GM18868 (cell line): ENCODE data around the gene KRTAP5-10.
"Not testable (repeated sequence)": the region's sequence is repeated elsewhere in the genome, so short reads cannot be mapped to it uniquely, and the experiment has no call there.

ENCODE experiments used
- ATAC-seq: cut with Tn5 transposase; IDR thresholded peaks from one replicate; pipeline ENCODE4 v1.9.1; 2021; ENCODE audit warnings: mild to moderate bottlenecking, moderate library complexity; ENCODE audit not compliant: unreplicated experiment

KRTAP5-10 gene

DNA sequence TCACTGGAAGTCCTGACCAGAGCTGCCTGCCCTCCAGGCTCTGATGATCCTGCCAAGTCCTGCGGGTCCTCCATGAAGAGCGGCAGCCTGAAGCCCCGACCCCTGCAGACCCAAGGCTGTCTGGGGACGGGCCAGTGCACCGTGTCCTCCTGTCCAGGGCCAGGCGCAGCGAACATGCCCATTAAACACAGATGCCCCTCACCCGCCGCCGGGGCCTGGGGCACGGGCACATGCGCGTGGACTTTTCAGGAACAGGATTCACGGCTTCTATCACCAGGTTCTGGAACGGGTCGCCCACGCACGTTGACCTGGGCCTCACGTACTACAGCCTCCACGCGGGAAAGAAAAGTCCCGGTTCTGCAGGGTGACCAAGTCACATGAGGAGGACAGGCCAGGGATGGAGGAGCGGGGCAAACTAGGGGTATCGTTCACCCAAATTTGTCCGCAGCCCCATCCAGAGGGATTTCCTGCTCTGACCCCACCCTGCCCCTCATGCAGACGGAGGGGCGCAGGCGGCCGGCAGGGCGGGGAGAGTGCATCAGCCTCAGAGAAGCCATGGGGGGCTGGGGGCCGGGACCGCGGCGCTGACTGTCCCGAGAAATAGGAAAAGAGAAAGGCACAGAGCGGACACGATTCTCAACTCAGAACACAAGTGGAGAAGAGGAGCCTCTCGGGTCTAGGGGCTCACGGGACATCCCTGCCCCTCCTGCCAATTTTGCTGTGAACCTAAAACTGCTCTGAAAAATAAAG, 5.9 kb downstream of the KRTAP5-10 start:
- not testable (repeated sequence) for ATAC-seq

GRCh38 chr11:71572811-71573210, 7.4 kb downstream of the KRTAP5-10 start:
- no peak for ATAC-seq

DNA sequence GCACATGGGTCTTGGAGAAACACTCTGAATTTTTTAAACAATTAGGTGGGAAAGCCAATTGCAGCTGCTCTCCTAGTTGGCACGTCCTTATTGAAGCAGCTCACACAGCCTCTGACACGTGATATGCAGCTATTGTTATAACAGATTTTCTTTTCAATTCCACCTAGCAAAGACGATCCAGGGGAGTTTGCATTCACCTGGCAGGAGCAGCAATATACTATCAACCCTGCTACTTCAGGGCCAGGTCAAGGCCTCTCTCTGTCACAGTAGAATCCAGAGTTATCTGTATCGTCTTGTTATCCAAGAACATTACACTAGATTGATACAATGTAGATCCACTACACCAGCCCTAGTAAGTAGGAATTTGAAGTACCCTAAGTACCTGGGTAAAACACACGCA, 9.1 kb downstream of the KRTAP5-10 start:
- ATAC-seq: no peak

- no peak for ATAC-seq
These were observed 10.5 kb downstream of the KRTAP5-10 start for GRCh38 chr11:71575723-71576424.

DNA sequence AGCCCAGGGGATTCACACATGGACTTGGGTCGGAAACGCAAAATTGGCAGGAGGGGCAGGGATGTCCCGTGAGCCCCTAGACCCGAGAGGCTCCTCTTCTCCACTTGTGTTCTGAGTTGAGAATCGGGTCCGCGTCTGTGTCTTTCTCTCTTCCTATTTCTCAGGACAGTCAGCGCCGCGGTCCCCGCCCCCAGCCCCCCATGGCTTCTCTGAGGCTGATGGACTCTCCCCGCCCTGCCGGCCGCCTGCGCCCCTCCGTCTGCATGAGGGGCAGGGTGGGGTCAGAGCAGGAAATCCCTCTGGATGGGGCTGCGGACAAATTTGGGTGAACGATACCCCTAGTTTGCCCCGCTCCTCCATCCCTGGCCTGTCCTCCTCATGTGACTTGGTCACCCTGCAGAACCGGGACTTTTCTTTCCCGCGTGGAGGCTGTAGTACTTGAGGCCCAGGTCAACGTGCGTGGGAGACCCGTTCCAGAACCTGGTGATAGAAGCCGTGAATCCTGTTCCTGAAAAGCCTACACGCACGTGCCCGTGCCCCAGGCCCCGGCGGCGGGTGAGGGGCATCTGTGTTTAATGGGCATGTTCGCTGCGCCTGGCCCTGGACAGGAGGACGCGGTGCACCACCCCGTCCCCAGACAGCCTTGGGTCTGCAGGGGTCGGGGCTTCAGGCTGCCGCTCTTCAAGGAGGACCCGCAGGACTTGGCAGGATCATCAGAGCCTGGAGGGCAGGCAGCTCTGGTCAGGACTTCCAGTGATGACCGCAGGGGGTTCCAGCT, 11.5 kb downstream of the KRTAP5-10 start:
- not testable (repeated sequence) for ATAC-seq

GRCh38 chr11:71577469-71578004, 12.2 kb downstream of the KRTAP5-10 start:
- ATAC-seq: no peak

DNA sequence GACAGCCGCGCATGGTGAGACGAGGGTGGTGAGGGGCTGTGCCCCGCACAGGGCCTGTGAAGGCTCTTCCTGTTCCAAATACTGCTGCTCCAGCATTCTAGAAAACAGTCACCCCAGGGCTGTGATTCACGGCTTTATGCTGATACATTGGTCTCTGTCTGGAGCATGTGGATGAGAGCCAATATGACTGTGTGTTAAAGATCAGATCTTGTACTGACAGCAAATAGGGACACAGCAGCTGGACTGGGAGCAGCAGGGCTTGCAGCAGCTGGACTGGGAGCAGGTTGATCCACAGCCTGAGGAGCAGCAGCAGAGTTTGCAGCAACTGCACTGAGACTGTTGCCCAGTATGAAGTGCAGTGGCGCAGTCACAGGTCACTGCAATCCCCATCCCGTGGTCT, 14.2 kb downstream of the KRTAP5-10 start:
- ATAC-seq: not testable (repeated sequence)

DNA sequence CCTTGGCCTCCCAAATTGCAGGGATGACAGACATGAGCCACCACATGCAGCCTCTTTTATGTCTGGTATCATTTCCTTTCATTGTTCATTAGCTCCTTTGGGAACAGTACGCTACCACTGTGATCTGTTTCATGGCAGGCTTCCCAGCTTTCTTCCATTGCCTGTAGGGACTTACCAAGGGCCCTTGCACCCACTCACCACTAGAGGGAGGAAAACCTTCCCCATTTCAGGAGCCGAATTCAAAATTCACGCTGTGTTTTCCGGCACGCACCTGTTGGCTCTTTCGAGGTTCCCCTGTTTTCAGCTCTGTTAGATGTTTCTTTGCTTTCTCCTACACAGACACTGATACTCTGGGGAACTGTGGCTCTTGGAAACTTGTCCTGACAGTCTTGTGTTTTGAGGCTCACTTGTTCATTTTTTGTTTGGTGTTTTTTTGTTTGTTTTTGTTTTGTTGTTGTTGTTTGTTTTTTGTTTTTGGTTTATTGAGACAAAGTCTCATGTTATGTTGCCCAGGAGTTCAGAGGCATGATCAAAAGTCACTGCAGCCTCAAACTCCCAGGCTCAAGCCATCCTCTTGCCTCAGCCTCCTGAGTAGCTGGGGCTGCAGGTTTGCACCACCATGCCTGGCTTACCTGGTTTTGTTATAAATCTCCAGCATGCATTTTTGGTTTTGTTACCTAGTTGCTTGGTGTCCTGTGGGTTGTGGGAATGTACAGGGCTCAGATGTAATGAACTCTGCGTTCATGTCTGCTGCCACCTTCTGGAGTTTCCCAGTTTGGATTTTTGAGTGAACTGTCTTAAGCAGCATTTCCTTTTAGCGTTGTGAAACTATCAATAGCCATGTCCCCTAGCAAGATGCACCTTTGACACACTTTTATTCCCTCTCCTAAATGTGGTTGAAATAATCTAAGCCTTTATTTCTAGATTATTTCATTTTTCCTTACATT, 15.0 kb downstream of the KRTAP5-10 start:
- ATAC-seq: no peak

GRCh38 chr11:71581826-71582225, 16.5 kb downstream of the KRTAP5-10 start:
- no peak for ATAC-seq

- no peak for ATAC-seq
These were observed 17.0 kb downstream of the KRTAP5-10 start, which contains the start of gene KRTAP5-11 for GRCh38 chr11:71582309-71582895. Gene KRTAP5-11, minus strand, starts transcription at chr11:71582875. Its CDS starts 38 bp downstream, at chr11:71582837.

DNA sequence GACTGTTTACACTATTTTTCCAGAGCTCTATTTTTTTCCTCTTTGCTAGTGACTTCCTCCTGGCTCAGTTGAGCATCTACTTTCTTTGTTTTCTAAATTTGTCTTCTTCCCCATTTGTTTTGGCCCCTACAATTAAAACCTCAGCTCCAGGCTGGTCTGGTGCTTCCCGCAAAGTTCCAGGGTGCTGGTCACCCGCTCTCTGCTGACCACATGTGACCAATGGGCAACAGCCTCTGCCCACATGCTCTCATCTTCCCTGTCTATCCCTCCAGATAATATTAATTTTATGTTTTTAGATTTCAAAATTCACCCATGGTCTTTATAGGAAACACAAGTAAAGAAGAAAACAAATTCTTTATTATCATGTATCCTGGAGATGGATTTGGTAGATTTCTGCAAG, 17.6 kb downstream of the KRTAP5-10 start:
- ATAC-seq: not testable (repeated sequence)

DNA sequence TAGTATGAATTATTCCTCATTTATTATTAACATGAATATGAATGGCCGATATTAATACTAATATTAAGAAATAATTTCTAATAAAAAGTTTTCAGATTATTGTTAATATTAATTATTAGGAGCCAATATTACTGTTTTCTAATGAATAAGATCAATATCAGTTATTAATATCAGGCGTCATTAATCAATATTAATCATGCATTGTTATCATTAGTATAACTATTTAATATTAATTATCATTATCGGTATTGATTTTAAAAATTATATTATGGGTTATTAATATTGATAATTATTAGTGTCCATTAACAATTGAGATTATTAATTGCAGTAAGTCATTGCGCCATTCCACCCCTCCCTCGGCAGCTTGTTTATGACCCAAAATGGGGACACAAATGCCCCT, 20.3 kb downstream of the KRTAP5-10 start:
- not testable (repeated sequence) for ATAC-seq

GRCh38 chr11:71588314-71588713, 23.0 kb downstream of the KRTAP5-10 start:
- not testable (repeated sequence) for ATAC-seq

GRCh38 chr11:71588822-71589545, 23.6 kb downstream of the KRTAP5-10 start:
- not testable (repeated sequence) for ATAC-seq

GRCh38 chr11:71589546-71589920, 24.2 kb downstream of the KRTAP5-10 start:
- not testable (repeated sequence) for ATAC-seq

GRCh38 chr11:71603221-71603620, 37.9 kb downstream of the KRTAP5-10 start:
- not testable (repeated sequence) for ATAC-seq

DNA sequence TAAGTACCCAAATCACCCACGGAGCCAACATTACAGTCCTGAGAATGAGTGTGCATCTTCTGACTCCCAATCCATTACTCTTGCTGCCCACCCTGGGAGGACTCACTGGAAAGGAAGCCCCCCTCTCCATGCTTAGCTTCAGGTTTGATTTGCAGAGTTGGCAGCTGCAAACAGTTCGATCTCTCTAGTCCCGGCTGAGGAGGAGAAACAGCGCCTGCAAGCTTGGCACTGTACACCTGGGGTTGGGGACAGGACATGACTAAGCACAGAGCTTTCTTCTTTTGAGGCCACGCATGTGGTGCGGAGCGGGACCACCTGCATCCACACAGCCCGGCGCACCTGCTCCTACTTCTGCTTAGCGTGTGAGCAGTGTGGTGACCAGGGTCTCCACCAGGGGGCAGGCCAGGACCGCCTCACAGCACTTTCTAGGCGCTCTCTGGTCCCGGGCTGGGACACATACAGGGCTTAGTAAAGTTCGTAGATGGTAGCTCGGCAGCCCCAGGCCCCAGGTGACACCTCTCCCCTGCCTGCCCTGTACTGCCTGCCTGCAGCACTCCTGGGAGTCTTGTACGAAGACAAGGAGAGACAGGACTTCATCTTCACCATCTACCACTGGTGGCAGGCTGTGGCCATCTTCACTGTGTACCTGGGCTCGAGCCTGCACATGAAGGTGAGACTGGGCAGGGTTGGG, 39.6 kb downstream of the KRTAP5-10 start:
- not testable (repeated sequence) for ATAC-seq

DNA sequence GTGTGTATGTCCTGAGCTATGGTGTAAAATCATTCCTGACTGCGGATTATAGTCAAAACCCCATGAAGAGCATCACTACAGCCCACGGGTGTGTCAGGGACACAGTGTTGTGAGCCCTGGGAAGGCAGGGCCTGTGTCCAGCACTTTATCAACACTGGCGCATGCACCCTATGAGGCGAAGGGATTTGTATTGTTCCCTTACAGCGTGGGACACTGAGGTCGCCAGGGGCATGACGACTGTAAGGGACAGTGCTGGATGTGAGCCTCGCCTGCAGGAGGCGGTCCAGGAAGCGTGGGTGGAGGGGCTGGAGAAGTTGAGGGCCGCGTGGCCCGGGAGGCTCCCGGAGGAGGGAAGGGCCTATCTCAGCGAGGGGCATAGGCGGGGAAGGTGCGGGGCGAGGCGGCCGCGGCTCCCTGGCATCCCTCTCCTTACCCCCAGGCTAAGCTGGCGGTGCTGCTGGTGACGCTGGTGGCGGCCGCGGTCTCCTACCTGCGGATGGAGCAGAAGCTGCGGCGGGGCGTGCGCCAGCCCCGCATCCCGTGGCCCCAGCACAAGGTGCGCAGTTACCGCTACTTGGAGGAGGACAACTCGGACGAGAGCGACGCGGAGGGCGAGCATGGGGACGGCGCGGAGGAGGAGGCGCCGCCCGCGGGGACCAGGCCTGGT, 41.6 kb downstream of the KRTAP5-10 start:
- not testable (repeated sequence) for ATAC-seq
